HepG2 (cell line): Measurements from ENCODE around the gene CAMK1G. TPM values are rescaled to one million over a fixed set of nuclear protein-coding genes. Genes with fewer than 3 reads are reported as not detected.
A peak's percentile ranks its signal among the peaks of the same experiment; 100 is the strongest.

Experiments used
- ATAC-seq: fragments of 200-7000 bp; cut with Tn5 transposase; 3 replicates; pipeline ENCODE4 v1.9.1; 2020; ENCODE audit warnings: mild to moderate bottlenecking, moderate library complexity
- BruUV-seq: library from RNA; stranded (reverse); fragments of 400-500 nt; replicated peaks from 2 replicates; lab custom pipeline; 2021; lab: Mats Ljungman, UMichigan
- CTCF ChIA-PET: fragments of 300-600 bp; formaldehyde crosslinking; extraction: SDS; loops from one replicate; lab custom pipeline; 2021; ENCODE audit warnings: low total read pairs, inconsistent platforms, low intra/inter-chr PET ratio; lab: Yijun Ruan, JAX
- POLR2A ChIA-PET: fragments of 350-600 bp; sonication (Branson Sonifier 250); formaldehyde crosslinking; loops from one replicate; lab custom pipeline; 2020; ENCODE audit warnings: antibody characterized with exemption, inconsistent platforms; lab: Yijun Ruan, JAX
- DNase-seq: peaks from one replicate; pipeline ENCODE4 v3.0.0-alpha.2; 2015; ENCODE audit warnings: low spot score
- FAIRE-seq: peaks from 3 replicates; lab custom pipeline; 2011; peaks lifted over from hg19 to GRCh38; lab: Jason Lieb, UNC
- H2AFZ ChIP-seq: one replicate; pipeline ENCODE4 v1.6.1; 2011; ENCODE audit warnings: low read length, inconsistent platforms
- H3K27ac ChIP-seq: fragments of 300-600 bp; 3 replicates; pipeline ENCODE4 v1.8.0; 2011; ENCODE audit warnings: mixed run types, mild to moderate bottlenecking, mixed read lengths, low read length, inconsistent platforms; ENCODE audit not compliant: insufficient read depth; ENCODE audit errors: extremely low read length
- H3K27me3 ChIP-seq, 2 experiments: fragments of 200-600 bp in 1 of 2; 2 replicates in 1 of 2; 3 replicates in 1 of 2; pipeline versions ENCODE4 v1.6.0 to v1.8.0; 2011; ENCODE audit warnings: low read length in 2 of 2, mild to moderate bottlenecking in 2 of 2, moderate library complexity in 2 of 2, inconsistent platforms in 1 of 2; ENCODE audit not compliant: insufficient read depth in 2 of 2, control insufficient read depth in 1 of 2
- H3K36me3 ChIP-seq, 2 experiments: fragments of 200-600 bp in 1 of 2; replicated peaks in 1 of 2; 2 replicates in 1 of 2; 3 replicates in 1 of 2; pipeline versions ENCODE4 v1.5.1 to v1.8.0; 2011; ENCODE audit warnings: low read length in 2 of 2, inconsistent platforms in 1 of 2; ENCODE audit not compliant: insufficient read depth in 2 of 2, control insufficient read depth in 1 of 2
- H3K4me1 ChIP-seq: 2 replicates; pipeline ENCODE4 v1.5.1; 2012; ENCODE audit warnings: low read length, inconsistent platforms; ENCODE audit not compliant: insufficient read depth
- H3K4me2 ChIP-seq: 2 replicates; pipeline ENCODE4 v1.6.0; 2011; ENCODE audit warnings: low read depth, low read length, inconsistent platforms
- H3K4me3 ChIP-seq, 3 experiments: fragments of 200-600 bp in 1 of 3; sonication (generic), shearing (Covaris generic) in 1 of 3; replicated peaks in 1 of 3; 2 replicates each; pipeline ENCODE4 v1.5.1; 2011 to 2016; ENCODE audit warnings: low read length in 3 of 3, inconsistent platforms in 2 of 3, low read depth in 2 of 3, mild to moderate bottlenecking in 2 of 3, control low read depth in 1 of 3, mixed read lengths in 1 of 3; ENCODE audit not compliant: insufficient read depth in 1 of 3
- H3K79me2 ChIP-seq: one replicate; pipeline ENCODE4 v1.6.1; 2011; ENCODE audit warnings: low read length, inconsistent platforms; ENCODE audit not compliant: insufficient read depth
- H3K9ac ChIP-seq: 2 replicates; pipeline ENCODE4 v1.6.0; 2011; ENCODE audit warnings: mild to moderate bottlenecking, low read depth, low read length, inconsistent platforms; ENCODE audit not compliant: insufficient read depth
- H3K9me3 ChIP-seq: 2 replicates; pipeline ENCODE4 v1.5.1; 2012; ENCODE audit warnings: mild to moderate bottlenecking, low read length
- H4K20me1 ChIP-seq: 2 replicates; pipeline ENCODE4 v1.6.0; 2011; ENCODE audit warnings: inconsistent platforms, mild to moderate bottlenecking, low read length, moderate library complexity; ENCODE audit not compliant: insufficient read depth
- KDM1A ChIP-seq: IDR thresholded peaks from 2 replicates; pipeline ENCODE4 v1.6.1; 2016; ENCODE audit warnings: missing compliant biosample characterization
- NPAS2 ChIP-seq: sonication (generic); formaldehyde crosslinking; IDR thresholded peaks from 2 replicates; pipeline ENCODE4 v1.8.0; 2022; ENCODE audit warnings: mild to moderate bottlenecking, missing genetic modification reagents, borderline replicate concordance
- ZNF766 ChIP-seq: sonication (generic); formaldehyde crosslinking; IDR thresholded peaks from 2 replicates; pipeline ENCODE4 v1.5.0; 2020; ENCODE audit warnings: missing genetic modification reagents, borderline replicate concordance
- ZNF772 ChIP-seq: sonication (generic); formaldehyde crosslinking; IDR thresholded peaks from 2 replicates; pipeline ENCODE4 v1.5.0; 2020; ENCODE audit warnings: mild to moderate bottlenecking, missing genetic modification reagents
- WGBS: methylation state at CpG from one replicate; pipeline ENCODE4 v1.1.6; 2017; ENCODE audit warnings: low lambda C conversion rate; 5-methylcytosine and 5-hydroxymethylcytosine counted together
- in situ Hi-C: cut with HindIII; loops from 2 replicates; pipeline ENCODE4 v1.10.0; 2017; ENCODE audit warnings: low pct_unique_long_range_greater_than_20kb; ENCODE audit not compliant: extremely low pct_ligation_motif_present
- intact Hi-C: fragments of 100-400 bp; cut with micrococcal nuclease; formaldehyde crosslinking; loops from one replicate; pipeline ENCODE4 v1.10.0; 2022; ENCODE audit not compliant: unreplicated experiment
- polyA plus RNA-seq, 8 experiments: library from polyadenylated mRNA; depleted of rRNA in 3 of 8; stranded (reverse) in 7 of 8; unstranded in 1 of 8; fragments of >200 nt; fragmentation: Illumina TruSeq in 4 of 8; extraction: Trizol in 4 of 8; gene quantifications; 2 replicates each; pipeline versions ENCODE4 v1.2.1 to v1.2.3, GENCODE V29; 2011 to 2016; ENCODE audit warnings: low read depth in 4 of 8, missing spikeins in 1 of 8, mixed read lengths in 1 of 8; ENCODE audit not compliant: insufficient read depth in 1 of 8
- total RNA-seq, 5 experiments: library from RNA; depleted of rRNA; stranded (reverse); fragments of >200 nt; fragmentation: Illumina TruSeq; extraction: Trizol; gene quantifications; 2 replicates each; pipeline ENCODE4 v1.2.3, GENCODE V29; 2016; ENCODE audit warnings: low read depth in 1 of 5
- TF ChIP-seq, protein P1 (sequence below): sonication (generic); IDR thresholded peaks from 2 replicates; pipeline ENCODE4 v1.6.1; 2016; ENCODE audit warnings: low read depth, borderline replicate concordance
- TF ChIP-seq, protein P2 (sequence below): IDR thresholded peaks from 2 replicates; pipeline ENCODE4 v1.6.1; 2012; ENCODE audit warnings: low read depth, low read length, improper control_type of control experiment

The CAMK1G gene
- total and polyA plus RNA-seq, 2 of the 13 experiments (the other 11 are each of a cell fraction or from before 2014, with no cell fraction given): not detected

DNA sequence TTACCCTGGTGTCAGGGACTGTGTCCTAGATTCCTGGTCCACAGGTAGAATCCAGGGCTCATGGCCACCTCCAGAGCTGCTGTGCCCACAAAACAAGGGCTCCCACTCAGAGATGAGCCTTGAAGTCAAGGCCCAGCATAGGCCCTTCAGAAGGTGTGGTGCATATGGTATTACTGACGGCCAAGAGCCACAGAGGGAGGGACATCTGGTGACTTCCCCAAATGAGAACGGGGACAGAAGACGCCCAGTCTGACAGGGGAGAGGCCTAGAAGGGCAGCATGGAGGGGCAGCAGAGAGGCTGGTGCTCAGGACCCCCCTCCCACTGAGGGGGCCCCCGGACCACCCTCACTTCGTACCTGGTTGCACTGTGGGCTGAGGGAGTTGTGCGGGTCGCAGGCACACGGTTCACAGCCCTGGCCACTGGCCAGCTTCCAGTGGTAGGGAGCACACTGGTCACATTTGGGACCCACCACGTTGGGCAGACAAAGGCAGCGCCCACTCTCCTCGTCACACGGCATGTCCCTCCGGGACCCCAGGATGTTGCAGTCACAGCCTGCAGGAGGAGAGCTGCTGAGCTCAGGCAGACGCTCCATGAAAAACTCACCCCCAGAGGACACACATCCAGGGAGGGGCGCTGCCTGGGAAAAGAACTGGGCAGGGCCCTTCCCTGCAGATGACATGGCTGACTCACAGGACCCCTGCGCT is 43.7 kb downstream of the CAMK1G start:
- Histone ChIP-seq H3K36me3 (no peaks in the 10 kb centered on the region), H3K9me3 (no peaks in the 10 kb centered on the region), H3K79me2 (no peaks in the 10 kb centered on the region), H3K9ac (no peak overlapping the region), H3K4me3 (no peak overlapping the region), H3K4me1 (peaks cover 1% of the 10 kb centered on the region; the same call in 1 of the 2 replicates), H2AFZ (no peak overlapping the region), H3K4me2 (no peak overlapping the region), H3K27me3 (no peaks in the 10 kb centered on the region; a peak in 1 of 5 replicates), H3K27ac (no peak overlapping the region), H4K20me1 (no peaks in the 10 kb centered on the region)
- intact Hi-C loops: loop anchor here (1.0 to 2.0 kb wide), 3 partner anchors 37 to 58 kb away; no protein-coding TSS in a partner anchor
- WGBS: 40% methylated on average over 3 of the region's 16 CpGs
- ATAC-seq (peak; percentile 9; the same call in 2 of the 3 replicates), FAIRE-seq (no peak), DNase-seq (no peak)
- ChIA-PET POLR2A (no interaction called here), CTCF (interaction anchor here (0.9 to 2.9 kb wide), 3 partner anchors 37 to 58 kb away, joined by 5 to 14 read pairs (median 9); no protein-coding TSS in a partner anchor)
- TF ChIP-seq, protein P1, sequence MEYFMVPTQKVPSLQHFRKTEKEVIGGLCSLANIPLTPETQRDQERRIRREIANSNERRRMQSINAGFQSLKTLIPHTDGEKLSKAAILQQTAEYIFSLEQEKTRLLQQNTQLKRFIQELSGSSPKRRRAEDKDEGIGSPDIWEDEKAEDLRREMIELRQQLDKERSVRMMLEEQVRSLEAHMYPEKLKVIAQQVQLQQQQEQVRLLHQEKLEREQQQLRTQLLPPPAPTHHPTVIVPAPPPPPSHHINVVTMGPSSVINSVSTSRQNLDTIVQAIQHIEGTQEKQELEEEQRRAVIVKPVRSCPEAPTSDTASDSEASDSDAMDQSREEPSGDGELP: no peak
- TF ChIP-seq, protein P2, sequence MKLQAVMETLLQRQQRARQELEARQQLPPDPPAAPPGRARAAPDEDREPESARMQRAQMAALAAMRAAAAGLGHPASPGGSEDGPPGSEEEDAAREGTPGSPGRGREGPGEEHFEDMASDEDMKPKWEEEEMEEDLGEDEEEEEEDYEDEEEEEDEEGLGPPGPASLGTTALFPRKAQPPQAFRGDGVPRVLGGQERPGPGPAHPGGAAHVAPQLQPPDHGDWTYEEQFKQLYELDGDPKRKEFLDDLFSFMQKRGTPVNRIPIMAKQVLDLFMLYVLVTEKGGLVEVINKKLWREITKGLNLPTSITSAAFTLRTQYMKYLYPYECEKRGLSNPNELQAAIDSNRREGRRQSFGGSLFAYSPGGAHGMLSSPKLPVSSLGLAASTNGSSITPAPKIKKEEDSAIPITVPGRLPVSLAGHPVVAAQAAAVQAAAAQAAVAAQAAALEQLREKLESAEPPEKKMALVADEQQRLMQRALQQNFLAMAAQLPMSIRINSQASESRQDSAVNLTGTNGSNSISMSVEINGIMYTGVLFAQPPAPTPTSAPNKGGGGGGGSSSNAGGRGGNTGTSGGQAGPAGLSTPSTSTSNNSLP: no peak
- TF ChIP-seq KDM1A (CRISPR knock-in tag): no peak
- no peak for TF ChIP-seq ZNF772
- TF ChIP-seq NPAS2 (CRISPR knock-in tag): no peak
- TF ChIP-seq ZNF766 (CRISPR knock-in tag): no peak
- BruUV-seq: no TSS peak
- in situ Hi-C loops: no loop called here
